NCI-H2196 (cell line): Measurements from ENCODE around the gene STAC.
"Not testable (repeated sequence)": the region's sequence is repeated elsewhere in the genome, so short reads cannot be mapped to it uniquely, and the experiment has no call there.

Source experiments
- DNase-seq: peaks from one replicate; lab custom pipeline; 2025; ENCODE audit not compliant: unreplicated experiment; lab: John Stamatoyannopoulos, UW

STAC gene

GRCh38 chr3:36411587-36411986, 31.3 kb downstream of the STAC start:
- DNase-seq: no peak

DNA sequence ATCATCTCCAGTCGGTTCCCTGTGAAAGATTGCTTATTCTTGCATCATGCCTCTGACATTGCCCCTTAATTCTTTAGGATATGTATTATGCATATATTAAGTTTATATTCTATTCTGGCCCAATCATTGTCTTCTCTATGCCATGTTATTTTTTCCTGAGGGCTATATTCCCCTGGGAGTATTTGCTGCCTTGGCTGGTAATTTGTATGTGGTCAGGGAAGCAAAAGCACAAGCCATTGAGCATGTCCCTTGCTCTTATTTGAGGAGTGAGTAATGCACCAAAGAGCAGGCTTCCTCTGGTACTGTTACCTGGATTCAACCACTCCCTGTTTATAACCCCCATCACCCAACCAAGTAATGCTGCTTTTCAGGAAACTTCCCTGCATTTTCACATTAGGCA, 36.3 kb downstream of the STAC start:
- no peak for DNase-seq

GRCh38 chr3:36417237-36417636, 36.9 kb downstream of the STAC start:
- DNase-seq: no peak

GRCh38 chr3:36418296-36418695, 38.0 kb downstream of the STAC start:
- no peak for DNase-seq

- no peak for DNase-seq
Measured at GRCh38 chr3:36428445-36428844, 48.1 kb downstream of the STAC start.

GRCh38 chr3:36429986-36430485, 49.7 kb downstream of the STAC start:
- DNase-seq: no peak

DNA sequence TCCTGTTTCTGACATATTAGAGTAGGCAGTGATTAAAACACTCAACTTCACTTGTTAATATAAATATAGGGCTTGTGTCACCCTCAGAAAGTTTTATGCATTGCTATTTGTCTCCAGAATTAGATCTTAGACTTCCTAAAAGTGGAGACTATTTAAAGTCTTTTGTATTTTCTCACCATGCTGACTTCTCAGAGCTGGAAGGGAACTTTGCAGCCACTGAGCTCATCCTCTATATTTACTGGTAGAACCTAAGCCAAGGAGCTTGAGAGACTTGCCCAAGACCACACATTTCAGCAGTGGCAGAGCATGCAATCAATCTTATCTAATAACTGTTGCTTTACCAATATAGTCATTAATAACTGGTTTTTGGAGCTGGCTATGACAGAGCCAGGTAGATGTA, 53.2 kb downstream of the STAC start:
- DNase-seq: no peak

DNA sequence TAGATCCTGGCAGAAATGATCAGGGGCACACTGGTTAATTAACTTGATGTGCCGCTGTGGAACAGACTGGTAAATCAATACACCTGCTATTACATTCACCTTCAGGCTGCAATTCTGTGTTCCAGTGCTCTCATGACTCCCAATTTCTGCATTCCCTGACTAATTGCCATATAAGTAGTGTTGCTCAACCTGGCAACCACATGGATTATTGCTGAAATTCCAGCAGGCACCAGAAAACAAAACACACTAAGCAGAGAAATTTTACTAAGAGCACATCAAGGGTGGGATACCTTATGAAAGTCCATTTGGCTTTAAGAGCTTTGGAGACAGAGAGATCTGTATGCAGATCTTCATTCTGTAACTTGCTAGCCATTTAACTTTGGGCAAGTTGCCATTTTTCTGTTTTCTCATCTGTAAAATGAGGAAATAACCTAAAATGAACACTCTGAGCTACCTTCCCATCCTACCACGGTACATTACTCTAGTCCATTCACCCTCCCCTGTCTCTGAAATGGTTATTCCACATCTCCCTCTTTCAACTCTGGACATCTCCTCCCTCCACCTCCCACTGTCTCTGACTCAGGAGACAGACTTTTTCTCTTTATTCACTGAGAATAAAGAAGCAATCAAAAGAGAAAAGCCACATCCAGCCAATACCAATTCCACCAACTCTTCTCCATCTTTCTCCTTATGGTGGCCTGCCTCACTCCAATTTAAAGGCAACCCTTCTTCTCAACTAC, 54.6 kb downstream of the STAC start:
- DNase-seq: no peak

DNA sequence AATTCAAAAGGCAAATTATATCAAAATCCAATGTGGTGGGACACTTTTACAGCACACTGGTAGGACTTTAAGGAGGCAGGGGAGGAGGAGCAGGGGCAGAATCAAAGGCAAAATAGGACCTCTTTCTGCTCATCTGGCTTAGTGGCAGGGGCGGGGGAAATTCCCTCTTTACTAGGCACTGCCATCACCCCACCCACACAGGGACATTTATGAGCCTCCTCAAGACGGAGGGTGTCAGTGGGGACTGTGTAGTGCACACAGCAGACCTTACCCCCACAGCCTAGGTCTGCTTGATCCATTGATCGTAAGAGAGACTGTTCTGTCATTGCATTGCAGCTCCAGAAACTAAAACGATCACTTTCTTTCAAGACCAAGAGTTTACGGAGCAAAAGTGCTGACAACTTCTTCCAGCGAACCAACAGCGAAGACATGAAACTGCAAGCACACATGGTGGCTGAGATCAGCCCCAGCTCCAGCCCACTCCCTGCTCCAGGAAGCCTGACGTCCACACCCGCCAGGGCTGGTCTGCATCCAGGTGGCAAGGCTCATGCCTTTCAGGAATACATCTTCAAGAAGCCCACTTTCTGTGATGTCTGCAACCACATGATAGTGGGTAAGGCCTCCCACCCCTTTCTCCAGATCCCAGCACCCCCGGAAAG, 62.9 kb downstream of the STAC start:
- no peak for DNase-seq

GRCh38 chr3:36444909-36445308, 64.6 kb downstream of the STAC start:
- no peak for DNase-seq

- no peak for DNase-seq
Measured at GRCh38 chr3:36446276-36446675, 66.0 kb downstream of the STAC start.

DNA sequence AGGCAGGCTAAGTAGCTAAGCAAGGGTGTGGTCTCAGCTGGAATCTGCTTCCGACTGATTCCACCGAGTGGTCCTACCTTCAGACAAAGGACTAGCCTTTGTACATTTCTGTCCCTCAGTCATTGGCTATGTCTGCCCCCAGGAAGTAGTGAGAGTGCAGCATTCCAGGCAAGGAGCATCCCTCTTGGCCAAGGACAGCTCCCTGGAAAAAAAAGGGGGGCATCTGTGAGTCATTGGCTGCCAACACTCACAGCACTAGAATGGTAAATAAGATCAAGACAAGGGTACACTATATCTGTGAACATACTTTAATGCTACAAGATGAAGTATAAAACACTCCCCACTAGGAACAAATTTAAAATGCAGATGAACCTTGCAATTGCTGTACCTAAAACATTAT, 66.8 kb downstream of the STAC start:
- DNase-seq: no peak

GRCh38 chr3:36451816-36452215, 71.5 kb downstream of the STAC start:
- DNase-seq: no peak

- DNase-seq: not testable (repeated sequence)
Measured at GRCh38 chr3:36453213-36453612, 72.9 kb downstream of the STAC start.

GRCh38 chr3:36453896-36454295, 73.6 kb downstream of the STAC start:
- DNase-seq: not testable (repeated sequence)

GRCh38 chr3:36455406-36455805, 75.1 kb downstream of the STAC start:
- no peak for DNase-seq

- DNase-seq: no peak
Measured at GRCh38 chr3:36456784-36457183, 76.5 kb downstream of the STAC start.

DNA sequence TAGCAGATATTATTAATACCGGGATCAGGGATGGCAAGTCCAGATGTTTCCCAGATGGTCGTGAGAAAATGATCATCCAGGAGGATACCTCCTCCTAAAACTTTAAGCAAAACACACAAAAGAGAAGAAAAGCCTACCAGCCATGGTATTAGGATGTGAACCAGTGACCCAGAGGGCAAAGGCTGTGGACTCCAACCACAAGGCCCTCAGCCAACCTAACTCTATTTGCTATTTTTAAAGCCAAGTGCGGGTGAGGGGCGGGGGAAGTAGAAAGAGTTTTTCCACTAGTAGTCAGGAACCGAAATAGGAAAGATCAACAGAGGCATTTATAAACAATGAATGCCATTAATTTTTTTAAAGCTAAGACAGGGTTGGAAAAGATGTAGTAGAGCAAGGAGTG, 77.4 kb downstream of the STAC start:
- DNase-seq: no peak

DNA sequence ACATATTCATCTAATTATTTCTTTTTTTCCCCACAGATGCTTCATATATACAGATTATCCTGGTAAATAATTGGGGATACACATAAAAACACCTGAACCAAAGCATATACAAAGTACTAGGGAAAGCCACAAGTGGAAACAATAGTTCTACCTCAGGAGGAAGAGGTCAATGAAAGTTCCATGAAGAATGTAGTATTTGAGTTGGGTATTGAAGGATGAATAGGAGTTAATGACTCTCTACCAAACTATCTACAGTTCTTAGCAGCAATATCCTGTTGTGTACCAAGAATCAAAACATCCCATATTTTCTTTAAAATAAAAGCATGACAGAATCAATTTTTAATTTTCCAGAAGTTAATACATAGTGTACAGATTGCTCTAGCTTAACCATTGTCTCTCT, 78.9 kb downstream of the STAC start:
- DNase-seq: no peak

DNA sequence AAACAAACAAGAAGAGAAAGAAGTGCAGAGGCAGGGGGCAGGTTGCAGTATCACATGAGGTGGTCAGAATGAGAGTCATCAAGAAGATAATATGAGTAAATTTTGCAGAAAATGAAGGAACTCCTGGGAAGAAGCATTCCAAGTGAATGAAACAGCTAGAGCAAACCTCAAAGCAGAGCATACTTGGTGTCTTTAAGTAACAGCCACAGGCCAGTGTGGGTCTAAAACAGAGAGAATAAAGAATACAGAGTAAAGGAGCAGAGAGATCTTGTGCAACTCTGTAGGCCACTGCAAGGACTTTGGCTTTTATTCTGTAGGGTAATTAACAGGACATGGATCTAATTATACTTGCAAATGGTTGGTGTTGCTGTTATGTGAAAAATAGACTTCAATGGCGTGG, 81.3 kb downstream of the STAC start:
- no peak for DNase-seq

GRCh38 chr3:36472045-36472444, 91.7 kb downstream of the STAC start:
- DNase-seq: not testable (repeated sequence)

DNA sequence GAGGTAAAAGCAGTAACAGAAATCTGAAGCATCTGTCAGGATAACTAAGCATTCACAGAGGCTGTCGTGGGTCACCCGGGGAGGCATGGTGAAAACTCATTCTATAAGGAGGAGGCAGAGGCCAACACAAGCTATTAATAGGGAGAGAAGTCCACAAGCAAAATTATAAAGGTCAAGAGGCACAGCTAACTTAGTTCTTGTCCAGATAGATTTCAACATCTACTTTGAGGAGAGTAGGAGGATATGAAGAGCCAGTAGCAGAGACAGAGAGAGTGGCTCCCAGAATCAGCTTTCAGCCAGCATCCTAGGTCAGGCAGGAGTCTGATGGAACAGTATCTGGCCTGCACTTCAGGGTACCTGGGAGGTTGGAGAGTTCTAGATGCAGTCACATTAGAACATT, 95.3 kb downstream of the STAC start:
- DNase-seq: no peak
